ENCODE results near the gene RPTOR.
"Not testable (repeated sequence)": the region's sequence is repeated elsewhere in the genome, so short reads cannot be mapped to it uniquely, and the experiment has no call there.

RPTOR gene

DNA sequence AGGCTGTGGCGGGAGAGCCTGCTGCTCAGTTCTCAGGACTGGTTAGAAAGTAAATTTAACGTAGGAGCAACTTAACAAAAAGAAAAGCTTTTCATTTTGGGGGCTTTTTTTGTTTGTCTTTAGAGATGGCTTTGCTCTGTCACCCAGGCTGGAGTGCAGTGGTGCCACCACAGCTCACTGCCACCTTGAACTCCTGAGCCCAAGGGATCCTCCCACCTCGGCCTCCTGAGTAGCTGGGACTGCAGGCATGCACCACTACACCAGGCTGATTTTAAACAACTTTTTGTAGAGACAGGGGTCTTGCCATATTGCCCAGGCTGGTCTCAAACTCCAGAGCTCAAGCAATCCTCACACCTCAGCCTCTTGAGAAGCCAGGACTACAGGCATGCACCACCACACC lies 205.0 kb downstream of the RPTOR start:
- DNase-seq = no peak

- DNase-seq = no peak
These were observed 205.6 kb downstream of the RPTOR start for GRCh38 chr17:80750263-80750662.

- no peak for DNase-seq
These were observed 206.7 kb downstream of the RPTOR start for GRCh38 chr17:80751070-80751945.

DNA sequence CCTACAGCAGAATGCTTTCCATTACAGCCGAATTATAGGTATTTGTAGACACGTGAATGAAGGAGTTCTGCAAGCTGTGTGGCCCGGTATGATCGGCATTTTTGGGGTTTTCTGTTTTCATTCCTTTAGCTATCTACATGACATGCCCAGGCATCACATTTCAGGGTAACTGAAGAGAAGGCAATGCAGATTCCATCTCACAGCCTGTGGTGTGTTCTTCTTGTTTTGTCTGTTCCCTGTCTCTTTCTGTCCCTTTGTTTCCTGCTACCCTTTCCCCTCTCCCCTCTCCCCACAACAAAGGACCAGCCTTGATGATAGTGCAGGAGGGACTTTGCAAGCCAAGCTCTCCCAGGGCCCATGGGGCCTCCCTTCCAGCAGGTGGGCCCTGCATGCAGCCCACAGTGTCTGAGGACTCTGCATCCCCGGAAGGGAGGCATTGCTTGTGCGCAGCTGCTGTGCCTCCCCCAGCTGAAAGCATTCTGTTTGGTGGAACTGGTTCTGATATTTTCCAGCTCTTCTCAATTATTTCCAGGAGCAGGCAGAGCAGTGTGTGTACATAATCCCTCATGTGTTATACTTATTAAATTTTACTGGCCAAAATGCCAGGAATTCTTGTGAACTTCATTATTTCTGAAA lies 207.4 kb downstream of the RPTOR start:
- DNase-seq = no peak

DNA sequence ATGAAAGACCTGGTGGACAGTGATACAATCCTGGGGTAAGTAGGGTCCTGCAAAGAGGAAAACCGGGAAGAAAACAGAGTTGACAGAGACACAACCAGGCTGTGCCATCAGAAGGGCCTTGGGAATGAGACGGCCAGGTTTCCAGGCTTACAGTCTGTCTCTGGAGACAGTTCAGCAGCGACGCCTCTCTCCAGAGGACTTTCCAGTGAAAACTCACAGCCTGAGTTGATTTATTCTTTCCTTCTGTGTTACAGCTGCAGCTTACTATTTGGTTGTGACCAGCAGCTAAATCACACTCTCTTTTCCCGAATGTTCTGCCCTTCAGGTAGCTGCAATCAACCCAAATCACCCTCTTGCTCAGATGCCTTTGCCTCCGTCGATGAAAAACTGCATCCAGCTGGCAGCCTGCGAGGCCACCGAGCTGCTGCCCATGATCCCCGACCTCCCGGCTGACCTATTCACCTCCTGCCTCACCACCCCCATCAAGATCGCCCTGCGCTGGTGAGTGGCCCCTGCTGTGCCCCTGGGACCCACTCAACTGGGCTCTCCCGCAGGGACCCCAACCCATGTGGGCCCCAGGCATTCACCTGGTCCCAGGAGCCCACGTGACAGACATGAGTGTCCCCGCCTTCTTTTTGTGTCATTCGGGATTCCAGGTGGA lies 209.2 kb downstream of the RPTOR start:
- no peak for DNase-seq

- DNase-seq = no peak
These were observed 210.2 kb downstream of the RPTOR start for GRCh38 chr17:80754846-80755245.

DNA sequence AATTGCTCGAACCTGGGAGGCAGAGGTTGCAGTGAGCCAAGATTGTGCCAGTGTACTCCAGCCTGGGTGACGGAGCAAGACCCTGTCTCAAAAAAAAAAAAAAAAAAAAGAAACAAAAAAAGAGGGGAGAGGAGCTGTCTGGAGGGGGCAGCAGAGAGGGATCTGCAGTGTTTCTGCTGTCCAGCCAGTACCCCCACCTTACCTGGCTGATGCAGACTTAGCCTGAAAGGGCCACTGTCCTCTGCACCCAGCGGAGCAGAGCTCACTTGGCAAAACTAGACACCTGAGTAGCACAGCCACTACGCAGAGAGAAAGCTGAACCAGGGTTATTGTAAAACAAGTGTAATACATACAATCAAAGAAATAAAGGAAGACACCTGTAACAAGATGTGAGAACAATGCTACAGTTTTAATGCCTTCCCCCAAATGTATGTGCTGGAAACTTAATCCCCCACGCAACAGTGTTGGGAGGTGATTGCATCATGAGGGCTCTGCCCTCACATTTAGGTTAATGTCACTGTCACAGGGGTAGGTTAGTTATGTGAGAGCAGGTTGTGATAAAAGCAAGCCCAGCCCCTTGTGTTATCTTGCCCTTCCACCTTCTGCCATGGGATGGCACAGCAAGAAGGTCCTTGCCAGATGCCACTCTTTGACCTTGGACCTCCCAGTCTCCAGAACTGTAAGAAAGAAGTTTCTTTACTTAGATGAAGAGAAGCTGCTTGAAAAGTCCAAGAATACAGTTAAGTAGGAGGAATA lies 211.2 kb downstream of the RPTOR start:
- DNase-seq = no peak

GRCh38 chr17:80758481-80759376 lies 214.1 kb downstream of the RPTOR start:
- DNase-seq = peak; percentile 51

GRCh38 chr17:80759377-80759673 lies 214.7 kb downstream of the RPTOR start:
- no peak for DNase-seq

DNA sequence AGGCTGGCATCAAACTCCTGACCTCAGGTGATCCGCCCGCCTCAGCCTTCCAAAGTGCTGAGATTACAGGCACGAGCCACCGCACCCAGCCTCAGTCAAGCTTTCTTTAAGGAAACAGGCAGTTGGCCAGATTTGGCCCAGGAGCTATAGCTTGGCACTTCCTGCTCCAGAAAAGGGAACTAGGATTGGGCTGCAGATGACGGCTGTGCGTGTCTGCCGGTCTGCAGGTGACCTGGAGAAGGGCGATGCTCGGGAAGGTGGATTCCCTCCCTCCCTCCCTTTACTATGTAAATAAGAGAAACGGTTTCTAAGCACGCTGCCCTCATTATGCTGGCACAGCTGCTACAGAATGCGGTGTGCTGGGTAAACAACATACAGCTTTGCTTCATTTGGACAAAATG lies 215.9 kb downstream of the RPTOR start:
- no peak for DNase-seq

GRCh38 chr17:80761110-80761871 lies 216.7 kb downstream of the RPTOR start:
- DNase-seq = no peak

DNA sequence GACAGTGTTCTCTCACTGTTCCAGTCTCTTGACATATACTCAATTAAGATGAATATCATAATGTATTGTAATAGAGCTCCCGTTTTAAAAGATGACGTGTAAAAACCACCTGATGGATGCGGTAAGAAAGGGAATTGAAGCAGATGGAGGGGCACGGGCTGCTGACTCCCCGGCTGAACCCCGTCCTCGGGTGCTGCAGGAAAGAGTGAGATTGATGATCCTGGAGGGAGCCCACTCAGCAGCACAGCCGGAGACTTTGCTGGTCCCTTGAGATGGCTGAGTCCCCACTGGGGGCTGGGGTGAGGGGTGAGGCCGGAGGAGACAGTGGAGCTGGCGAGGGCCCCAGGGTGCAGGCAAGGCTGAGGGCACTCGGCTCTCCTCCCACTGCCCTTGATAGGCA lies 217.4 kb downstream of the RPTOR start:
- no peak for DNase-seq

DNA sequence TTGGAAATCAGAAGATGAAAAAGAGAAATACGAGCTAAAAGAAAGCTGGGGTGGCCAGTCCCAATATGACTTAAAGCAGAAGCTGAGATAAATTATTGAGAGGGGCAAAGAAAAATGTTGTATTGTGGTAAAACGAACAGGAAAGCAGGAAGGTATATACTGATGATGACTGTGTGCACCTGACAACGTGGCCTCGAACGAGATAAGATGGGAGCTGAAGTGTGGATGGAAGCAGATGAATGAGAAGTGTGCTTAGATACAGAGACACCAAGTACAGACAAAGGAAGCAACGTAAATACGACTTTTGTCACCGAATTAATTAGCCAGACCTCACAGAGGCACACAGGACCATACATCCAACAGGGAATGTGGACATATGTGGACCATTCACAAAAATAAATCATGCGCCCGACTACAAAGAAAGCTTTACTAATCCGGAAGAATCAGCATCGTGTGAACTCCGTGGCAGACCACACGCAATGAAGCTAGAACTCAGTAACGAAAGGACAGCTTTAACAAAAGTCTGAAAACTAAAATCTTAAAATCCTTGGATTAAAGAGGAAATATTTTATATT lies 218.7 kb downstream of the RPTOR start:
- DNase-seq = no peak

DNA sequence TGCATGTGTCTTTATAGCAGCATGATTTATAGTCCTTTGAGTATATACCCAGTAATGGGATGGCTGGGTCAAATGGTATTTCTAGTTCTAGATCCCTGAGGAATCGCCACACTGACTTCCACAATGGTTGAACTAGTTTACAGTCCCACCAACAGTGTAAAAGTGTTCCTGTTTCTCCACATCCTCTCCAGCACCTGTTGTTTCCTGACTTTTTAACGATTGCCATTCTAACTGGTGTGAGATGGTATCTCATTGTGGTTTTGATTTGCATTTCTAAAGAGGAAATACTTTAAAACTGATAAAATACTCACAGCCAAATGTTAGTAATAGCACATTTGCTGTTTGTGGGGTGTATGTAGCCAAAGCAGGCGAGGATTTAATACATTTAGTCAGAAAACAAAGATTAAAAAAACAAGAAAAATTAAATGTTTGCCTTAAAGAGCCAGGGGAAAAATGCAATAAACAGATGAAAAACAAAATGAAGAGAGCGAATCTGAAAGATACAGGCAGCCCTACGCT lies 220.0 kb downstream of the RPTOR start:
- not testable (repeated sequence) for DNase-seq

DNA sequence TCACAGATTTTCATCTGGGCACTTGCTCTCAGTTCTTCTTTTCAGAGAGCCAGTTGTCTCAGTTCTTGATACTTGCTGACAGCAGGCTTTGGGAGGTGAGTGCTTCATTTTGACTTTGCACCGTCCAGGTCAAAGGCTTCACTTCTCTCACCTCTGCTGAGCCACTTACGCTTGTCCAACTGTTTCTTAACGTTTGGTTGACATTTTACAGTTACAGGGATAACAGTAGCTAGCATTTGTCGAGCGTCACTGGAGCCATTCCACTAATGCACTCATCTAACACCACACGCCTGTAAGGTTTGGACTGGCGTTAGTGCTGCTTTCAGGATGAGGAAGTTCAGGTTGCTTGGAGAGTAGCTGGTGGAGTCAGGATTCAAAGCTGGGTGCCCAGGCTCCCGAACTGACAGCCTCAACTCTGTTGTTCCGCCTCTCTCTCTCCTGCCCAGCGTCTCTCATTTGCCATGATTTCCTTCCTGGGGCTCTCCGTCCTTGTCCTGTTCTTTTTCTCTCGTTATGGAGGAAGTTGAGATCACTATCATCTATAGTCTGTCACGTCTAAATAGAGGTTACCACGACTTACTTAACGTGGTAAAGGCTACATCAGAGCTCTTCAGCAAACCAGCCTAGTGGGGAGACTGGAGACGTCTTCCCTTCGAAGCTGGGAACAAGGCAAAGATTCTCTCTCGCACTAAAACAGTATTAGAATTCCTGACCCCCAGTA lies 220.8 kb downstream of the RPTOR start:
- no peak for DNase-seq

GRCh38 chr17:80766290-80766855 lies 221.7 kb downstream of the RPTOR start:
- DNase-seq = no peak

GRCh38 chr17:80768389-80768788 lies 223.8 kb downstream of the RPTOR start:
- DNase-seq = no peak

GRCh38 chr17:80768936-80769335 lies 224.3 kb downstream of the RPTOR start:
- DNase-seq = no peak

DNA sequence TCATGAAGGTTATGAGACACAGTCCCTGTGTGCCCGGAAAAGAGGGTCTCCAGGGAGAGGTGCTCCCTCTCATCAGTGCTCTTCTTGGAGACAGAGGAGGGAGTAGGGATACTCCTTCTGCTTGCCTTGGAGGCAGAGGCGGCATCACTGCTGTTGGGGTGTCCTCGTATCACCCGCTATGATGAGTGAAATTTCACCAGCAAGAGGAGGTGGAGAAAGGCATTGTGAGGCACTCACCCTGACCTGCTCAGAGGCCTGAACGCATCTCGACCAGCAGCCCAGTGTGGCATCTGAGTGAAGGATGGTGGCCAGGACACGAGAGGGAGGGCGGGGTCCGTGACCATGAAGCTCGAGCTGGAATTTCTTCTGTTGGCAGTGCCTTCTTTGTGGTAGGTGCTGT lies 224.9 kb downstream of the RPTOR start:
- no peak for DNase-seq
